ENCODE results near the gene GRIA1.

Gene GRIA1

DNA sequence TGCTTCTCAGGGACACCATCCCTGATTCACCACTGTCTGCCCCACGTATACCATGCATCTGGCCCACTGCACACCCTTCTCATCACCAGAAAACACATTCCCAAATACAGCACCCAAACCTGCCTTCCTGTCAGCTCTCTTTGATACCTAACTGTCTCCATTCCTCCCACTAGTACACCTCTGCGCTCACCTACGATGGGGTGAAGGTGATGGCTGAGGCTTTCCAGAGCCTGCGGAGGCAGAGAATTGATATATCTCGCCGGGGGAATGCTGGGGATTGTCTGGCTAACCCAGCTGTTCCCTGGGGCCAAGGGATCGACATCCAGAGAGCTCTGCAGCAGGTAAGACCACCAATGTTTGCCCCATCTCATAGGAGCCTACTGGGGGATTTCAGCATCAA, 186.4 kb downstream of the GRIA1 start:
- no peaks in the 10 kb centered on the region for H3K4me1 ChIP-seq (ENCODE audit: low read length)
- H3K4me2 ChIP-seq (ENCODE audit: low read length): no peak overlapping the region
- no peaks in the 10 kb centered on the region for H3K36me3 ChIP-seq (replicated peaks; ENCODE audit: low read depth, low read length)
- H4K20me1 ChIP-seq (ENCODE audit: insufficient read depth, low read length): no peaks in the 10 kb centered on the region
- H3K9me3 ChIP-seq (ENCODE audit: insufficient read depth, low read length): no peaks in the 10 kb centered on the region
- no peak overlapping the region for H3K9ac ChIP-seq (ENCODE audit: low read length)
- TF ChIP-seq EZH2phosphoT487 (IDR thresholded peaks at IDR 0.05; ENCODE audit: low read depth) (no peak), CTCF (IDR thresholded peaks at IDR 0.05; ENCODE audit: low read depth, low read length) (no peak)
- H3K27me3 ChIP-seq (ENCODE audit: low read depth, low read length): no peaks in the 10 kb centered on the region
- H2AFZ ChIP-seq (ENCODE audit: low read depth, low read length): no peak overlapping the region
- H3K79me2 ChIP-seq (ENCODE audit: low read length): no peaks in the 10 kb centered on the region
- no peak overlapping the region for H3K27ac ChIP-seq (ENCODE audit: low read length)
- no peak overlapping the region for H3K4me3 ChIP-seq (ENCODE audit: low read length)

- Histone ChIP-seq H3K27me3 (ENCODE audit: low read depth, low read length) (no peaks in the 10 kb centered on the region), H3K36me3 (replicated peaks; ENCODE audit: low read depth, low read length) (no peaks in the 10 kb centered on the region), H3K27ac (ENCODE audit: low read length) (no peak overlapping the region), H3K79me2 (ENCODE audit: low read length) (no peaks in the 10 kb centered on the region), H3K4me1 (ENCODE audit: low read length) (no peaks in the 10 kb centered on the region), H4K20me1 (ENCODE audit: insufficient read depth, low read length) (no peaks in the 10 kb centered on the region), H3K4me2 (ENCODE audit: low read length) (no peak overlapping the region), H3K9me3 (ENCODE audit: insufficient read depth, low read length) (no peaks in the 10 kb centered on the region), H3K4me3 (ENCODE audit: low read length) (no peak overlapping the region), H3K9ac (ENCODE audit: low read length) (no peak overlapping the region), H2AFZ (ENCODE audit: low read depth, low read length) (no peak overlapping the region)
- no peak for TF ChIP-seq CTCF (IDR thresholded peaks at IDR 0.05; ENCODE audit: low read depth, low read length)
- TF ChIP-seq EZH2phosphoT487 (IDR thresholded peaks at IDR 0.05; ENCODE audit: low read depth): no peak
These were observed 188.3 kb downstream of the GRIA1 start for GRCh38 chr5:153678617-153679329.

DNA sequence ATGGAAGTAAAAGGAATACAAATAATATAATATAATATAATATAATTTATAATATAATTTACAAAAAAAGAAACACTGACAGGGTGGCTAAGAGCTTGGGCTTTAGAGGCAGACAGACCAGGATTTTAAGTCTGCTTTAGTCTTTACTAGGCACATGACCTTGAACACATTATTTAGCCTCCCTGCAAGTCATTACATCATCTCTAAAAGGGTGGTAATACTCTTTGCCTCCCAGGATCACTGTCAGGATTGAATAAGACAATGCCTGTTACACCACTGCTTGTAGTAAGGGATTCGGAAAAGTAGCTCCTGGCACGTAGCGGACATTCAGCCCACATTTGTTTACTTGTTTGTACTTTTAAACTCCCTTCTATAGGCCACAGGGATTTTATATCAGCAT, 199.8 kb downstream of the GRIA1 start:
- H4K20me1 ChIP-seq (ENCODE audit: insufficient read depth, low read length): no peaks in the 10 kb centered on the region
- no peaks in the 10 kb centered on the region for H3K4me1 ChIP-seq (ENCODE audit: low read length)
- no peak overlapping the region for H3K27ac ChIP-seq (ENCODE audit: low read length)
- TF ChIP-seq EZH2phosphoT487 (IDR thresholded peaks at IDR 0.05; ENCODE audit: low read depth): no peak
- no peak for TF ChIP-seq CTCF (IDR thresholded peaks at IDR 0.05; ENCODE audit: low read depth, low read length)
- no peaks in the 10 kb centered on the region for H3K27me3 ChIP-seq (ENCODE audit: low read depth, low read length)
- H3K36me3 ChIP-seq (replicated peaks; ENCODE audit: low read depth, low read length): no peaks in the 10 kb centered on the region
- H3K4me2 ChIP-seq (ENCODE audit: low read length): no peak overlapping the region
- H3K9ac ChIP-seq (ENCODE audit: low read length): no peak overlapping the region
- no peaks in the 10 kb centered on the region for H3K9me3 ChIP-seq (ENCODE audit: insufficient read depth, low read length)
- no peak overlapping the region for H2AFZ ChIP-seq (ENCODE audit: low read depth, low read length)
- no peaks in the 10 kb centered on the region for H3K79me2 ChIP-seq (ENCODE audit: low read length)
- H3K4me3 ChIP-seq (ENCODE audit: low read length): no peak overlapping the region

- no peaks in the 10 kb centered on the region for H3K4me1 ChIP-seq (ENCODE audit: low read length)
- no peaks in the 10 kb centered on the region for H3K36me3 ChIP-seq (replicated peaks; ENCODE audit: low read depth, low read length)
- no peak overlapping the region for H2AFZ ChIP-seq (ENCODE audit: low read depth, low read length)
- TF ChIP-seq EZH2phosphoT487 (IDR thresholded peaks at IDR 0.05; ENCODE audit: low read depth) (no peak), CTCF (IDR thresholded peaks at IDR 0.05; ENCODE audit: low read depth, low read length) (no peak)
- no peaks in the 10 kb centered on the region for H3K79me2 ChIP-seq (ENCODE audit: low read length)
- H3K9me3 ChIP-seq (ENCODE audit: insufficient read depth, low read length): no peaks in the 10 kb centered on the region
- H3K4me2 ChIP-seq (ENCODE audit: low read length): no peak overlapping the region
- H3K4me3 ChIP-seq (ENCODE audit: low read length): no peak overlapping the region
- no peaks in the 10 kb centered on the region for H4K20me1 ChIP-seq (ENCODE audit: insufficient read depth, low read length)
- H3K9ac ChIP-seq (ENCODE audit: low read length): no peak overlapping the region
- no peak overlapping the region for H3K27ac ChIP-seq (ENCODE audit: low read length)
- H3K27me3 ChIP-seq (ENCODE audit: low read depth, low read length): no peaks in the 10 kb centered on the region
These were observed 205.8 kb downstream of the GRIA1 start for GRCh38 chr5:153696256-153696655.
